Putamen (tissue), 1 donor: ENCODE results near the gene ABCA3.
"Not testable (repeated sequence)": the region's sequence is repeated elsewhere in the genome, so short reads cannot be mapped to it uniquely, and the experiment has no call there.

Source experiments
- DNase-seq: peaks from one replicate; pipeline ENCODE4 v3.0.0-alpha.2; 2016; ENCODE audit warnings: low spot score

The ABCA3 gene

GRCh38 chr16:2252806-2253148, 87.8 kb downstream of the ABCA3 start:
- no peak for DNase-seq

GRCh38 chr16:2251296-2252111, 89.0 kb downstream of the ABCA3 start, which contains the start of gene ECI1:
TSS of gene ECI1 (minus strand) at chr16:2251587. CDS start at chr16:2251566, 21 bp downstream.
- peak; percentile 93 for DNase-seq

- no peak for DNase-seq
Measured at GRCh38 chr16:2250652-2251295, 89.8 kb downstream of the ABCA3 start.

- no peak for DNase-seq
Measured at GRCh38 chr16:2246301-2246885, 94.1 kb downstream of the ABCA3 start.

GRCh38 chr16:2244926-2245795, 95.4 kb downstream of the ABCA3 start:
- no peak for DNase-seq

- DNase-seq: no peak
Measured at GRCh38 chr16:2244301-2244700, 96.2 kb downstream of the ABCA3 start.

GRCh38 chr16:2243781-2244180, 96.7 kb downstream of the ABCA3 start:
- DNase-seq: no peak

- DNase-seq: no peak
Measured at GRCh38 chr16:2243031-2243528, 97.4 kb downstream of the ABCA3 start.

GRCh38 chr16:2242598-2242997, 97.9 kb downstream of the ABCA3 start:
- DNase-seq: no peak

GRCh38 chr16:2240331-2240730, 100.2 kb downstream of the ABCA3 start:
- DNase-seq: not testable (repeated sequence)

- DNase-seq: no peak
Measured at GRCh38 chr16:2238838-2239675, 101.5 kb downstream of the ABCA3 start.

- no peak for DNase-seq
Measured at GRCh38 chr16:2238150-2238837, 102.2 kb downstream of the ABCA3 start.

GRCh38 chr16:2237493-2238149, 102.9 kb downstream of the ABCA3 start:
- no peak for DNase-seq

- DNase-seq: no peak
Measured at GRCh38 chr16:2237102-2237482, 103.4 kb downstream of the ABCA3 start.

GRCh38 chr16:2236337-2237101, 104.0 kb downstream of the ABCA3 start, which contains the start of gene DNASE1L2:
TSS of gene DNASE1L2 (plus strand) at chr16:2236444. CDS start at chr16:2236817, 373 bp downstream.
- no peak for DNase-seq

GRCh38 chr16:2235695-2236336, 104.7 kb downstream of the ABCA3 start:
- no peak for DNase-seq

GRCh38 chr16:2235234-2235651, 105.3 kb downstream of the ABCA3 start:
- DNase-seq: no peak

- DNase-seq: no peak
Measured at GRCh38 chr16:2234813-2235170, 105.7 kb downstream of the ABCA3 start.
